Kidney (tissue), 22 donors: ENCODE results near the gene PLXDC1. TPM values are rescaled to one million over a fixed set of nuclear protein-coding genes. Genes with fewer than 3 reads are reported as not detected.

Experiments
- DNase-seq, 5 donors: peaks; one replicate each; pipeline ENCODE4 v3.0.0-alpha.2; 2013 to 2020
- FAIRE-seq: peaks from 2 replicates; lab custom pipeline; 2012; peaks lifted over from hg19 to GRCh38; lab: Jason Lieb, UNC
- H3K27ac ChIP-seq, 2 donors: one replicate each; pipeline ENCODE4 v1.7.0; 2013; ENCODE audit warnings: low read depth in 2 of 2, low read length in 2 of 2, inconsistent platforms in 1 of 2
- H3K27me3 ChIP-seq: one replicate; pipeline ENCODE4 v1.7.1; 2013; ENCODE audit warnings: low read length, inconsistent platforms; ENCODE audit not compliant: control insufficient read depth, insufficient read depth
- H3K36me3 ChIP-seq, 3 donors: one replicate each; pipeline versions ENCODE4 v1.7.0 to v1.7.1; 2013; ENCODE audit warnings: low read length in 3 of 3, control low read depth in 1 of 3, inconsistent platforms in 1 of 3; ENCODE audit not compliant: insufficient read depth in 3 of 3, control insufficient read depth in 2 of 3
- H3K4me1 ChIP-seq, 3 donors: one replicate each; pipeline versions ENCODE4 v1.7.0 to v1.7.1; 2013; ENCODE audit warnings: low read length in 3 of 3, inconsistent platforms in 1 of 3, low read depth in 1 of 3; ENCODE audit not compliant: control insufficient read depth in 2 of 3, insufficient read depth in 2 of 3
- H3K4me3 ChIP-seq, 3 donors: one replicate each; pipeline versions ENCODE4 v1.7.0 to v1.8.1; 2013; ENCODE audit warnings: low read length in 3 of 3, control low read depth in 1 of 3, inconsistent platforms in 1 of 3
- H3K9ac ChIP-seq, 3 donors: one replicate each; pipeline versions ENCODE4 v1.7.0 to v1.7.1; 2013; ENCODE audit warnings: low read length in 3 of 3, control low read depth in 1 of 3, inconsistent platforms in 1 of 3
- H3K9me3 ChIP-seq, 3 donors: one replicate each; pipeline versions ENCODE4 v1.7.0 to v1.7.1; 2013; ENCODE audit warnings: low read length in 3 of 3, control low read depth in 1 of 3, inconsistent platforms in 1 of 3; ENCODE audit not compliant: control insufficient read depth in 2 of 3, insufficient read depth in 1 of 3
- intact Hi-C: fragments of 100-400 bp; cut with DNase I; formaldehyde crosslinking; loops from one replicate; pipeline ENCODE4 v1.11.1; 2022
- long read RNA-seq, 10 donors: library from polyadenylated mRNA in 1 of 10; unstranded in 1 of 10; transcript quantifications; one replicate each; pipeline ENCODE4 v2.0.0 and lab custom pipeline, GENCODE V29; 2021 to 2026
- polyA plus RNA-seq: library from polyadenylated mRNA; stranded (reverse); fragments of 350-450 nt; fragmentation: Illumina TruSeq; extraction: RNeasy Lipid Tissue Mini Kit (QIAGEN cat#74804); gene quantifications from one replicate; pipeline ENCODE4 v1.2.3, GENCODE V29; 2014; ENCODE audit warnings: low read depth, low replicate concordance; ENCODE audit not compliant: insufficient read depth
- total RNA-seq: library from RNA; stranded (reverse); fragmentation: NEBNext Ultra II Directional; extraction: Animal tissue kit (Norgen Biotek cat#: 25700); gene quantifications from one replicate; pipeline ENCODE4 v1.2.1, GENCODE V29; 2021
- TF ChIP-seq, protein P1 (sequence below): IDR thresholded peaks from 3 replicates; pipeline ENCODE4 v1.5.1; 2012; ENCODE audit warnings: mild to moderate bottlenecking, moderate library complexity, borderline replicate concordance; ENCODE audit not compliant: insufficient read depth; ENCODE audit errors: extremely low read depth
- donor health status: control.
- donor health status: control.
- donor health status: control.
- donor health status: control.
- donor health status: control.
- donor health status: DM: yes; HTN: yes; CAD: no.
- donor health status: Normal renal cell carcinoma (clear cell type).

Gene PLXDC1
- 11.1 TPM for total RNA-seq
- 4.5 TPM for polyA plus RNA-seq
- long read RNA-seq, donor 1, result 0 reads
- long read RNA-seq, donor 2, result 0 reads
- long read RNA-seq, donor 3, partial matches to known transcripts, result 2,792 of 4,751 reads
- long read RNA-seq, donor 3, other reads (novel, unspliced or antisense), result 1,959 of 4,751 reads
- long read RNA-seq, donor 4, result 0 reads
- long read RNA-seq, donor 5, result 0 reads
- long read RNA-seq, donor 6, result 0 reads
- long read RNA-seq, donor 7, partial matches to known transcripts, result 1 of 3 reads
- long read RNA-seq, donor 7, other reads (novel, unspliced or antisense), result 2 of 3 reads
- long read RNA-seq, donor 8, result 0 reads
- long read RNA-seq, donor 9, result 0 reads
- long read RNA-seq, donor 10, partial matches to known transcripts, result 6 of 7 reads
- long read RNA-seq, donor 10, other reads (novel, unspliced or antisense), result 0 of 7 reads

DNA sequence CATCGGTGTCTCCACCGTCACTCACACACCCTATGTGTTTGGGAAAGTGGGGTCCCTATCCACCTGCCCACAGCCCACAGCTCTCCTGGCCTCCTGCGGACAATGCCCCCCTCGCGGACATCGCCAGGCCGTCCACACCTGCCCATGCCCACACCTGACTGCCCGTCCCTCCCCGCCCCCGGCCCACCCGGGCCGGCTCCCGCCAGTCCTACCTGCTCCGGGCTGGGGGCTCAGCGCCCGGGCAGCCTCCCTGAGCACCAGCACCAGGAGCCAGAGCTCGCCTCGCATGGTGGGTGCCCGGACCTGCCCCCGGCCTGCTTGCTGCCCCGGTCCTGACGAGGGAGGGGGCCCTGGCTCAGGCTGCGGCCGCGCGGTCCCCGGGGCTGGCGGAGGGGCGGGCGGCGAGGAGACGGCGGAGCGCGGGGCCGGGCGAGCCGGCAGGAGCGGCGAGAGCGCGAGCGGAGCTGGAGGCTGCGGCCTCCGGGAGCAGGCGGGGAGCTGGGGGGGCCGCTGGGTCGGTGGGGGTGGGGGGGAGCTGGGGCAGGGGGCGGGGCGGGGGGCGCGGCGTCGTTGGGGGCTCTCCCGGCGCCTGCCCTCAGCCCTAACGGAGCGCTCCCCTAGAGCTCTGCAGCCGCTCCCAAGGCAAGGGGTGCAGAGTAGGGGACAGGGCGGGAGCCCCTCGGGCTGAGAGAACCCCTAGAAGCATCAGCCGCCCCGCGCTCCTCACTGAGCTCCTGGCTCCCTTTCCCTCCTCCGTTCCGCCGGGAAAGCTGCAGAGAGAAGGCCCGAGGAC, at the start of gene PLXDC1:
PLXDC1 (minus strand) TSS at position 488 of the 793 bp plus-strand sequence; CDS start at position 288, 200 bp downstream.
- Histone ChIP-seq H3K9ac (peak within 1 kb of the TSS in 1 of 3 donors; percentile 83), H3K36me3 (no peaks in the 10 kb centered on the region), H3K4me1 (peaks cover 0 to 10% (median 8%) of the 10 kb centered on the region in 3 donors), H3K27me3 (no peaks in the 10 kb centered on the region), H3K9me3 (no peaks in the 10 kb centered on the region), H3K4me3 (peak within 1 kb of the TSS in 2 of 3 donors; percentile 62 to 86), H3K27ac (peak within 1 kb of the TSS in 1 of 2 donors; percentile 96)
- DNase-seq (peak in 4 of 5 donors; percentile 34 to 80 (median 55)), FAIRE-seq (no peak)
- TF ChIP-seq, protein P1, sequence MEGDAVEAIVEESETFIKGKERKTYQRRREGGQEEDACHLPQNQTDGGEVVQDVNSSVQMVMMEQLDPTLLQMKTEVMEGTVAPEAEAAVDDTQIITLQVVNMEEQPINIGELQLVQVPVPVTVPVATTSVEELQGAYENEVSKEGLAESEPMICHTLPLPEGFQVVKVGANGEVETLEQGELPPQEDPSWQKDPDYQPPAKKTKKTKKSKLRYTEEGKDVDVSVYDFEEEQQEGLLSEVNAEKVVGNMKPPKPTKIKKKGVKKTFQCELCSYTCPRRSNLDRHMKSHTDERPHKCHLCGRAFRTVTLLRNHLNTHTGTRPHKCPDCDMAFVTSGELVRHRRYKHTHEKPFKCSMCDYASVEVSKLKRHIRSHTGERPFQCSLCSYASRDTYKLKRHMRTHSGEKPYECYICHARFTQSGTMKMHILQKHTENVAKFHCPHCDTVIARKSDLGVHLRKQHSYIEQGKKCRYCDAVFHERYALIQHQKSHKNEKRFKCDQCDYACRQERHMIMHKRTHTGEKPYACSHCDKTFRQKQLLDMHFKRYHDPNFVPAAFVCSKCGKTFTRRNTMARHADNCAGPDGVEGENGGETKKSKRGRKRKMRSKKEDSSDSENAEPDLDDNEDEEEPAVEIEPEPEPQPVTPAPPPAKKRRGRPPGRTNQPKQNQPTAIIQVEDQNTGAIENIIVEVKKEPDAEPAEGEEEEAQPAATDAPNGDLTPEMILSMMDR, result no peak
- intact Hi-C loops, result loop anchor here (10.0 kb wide), 1 partner anchor 167 kb away; no protein-coding TSS in a partner anchor

DNA sequence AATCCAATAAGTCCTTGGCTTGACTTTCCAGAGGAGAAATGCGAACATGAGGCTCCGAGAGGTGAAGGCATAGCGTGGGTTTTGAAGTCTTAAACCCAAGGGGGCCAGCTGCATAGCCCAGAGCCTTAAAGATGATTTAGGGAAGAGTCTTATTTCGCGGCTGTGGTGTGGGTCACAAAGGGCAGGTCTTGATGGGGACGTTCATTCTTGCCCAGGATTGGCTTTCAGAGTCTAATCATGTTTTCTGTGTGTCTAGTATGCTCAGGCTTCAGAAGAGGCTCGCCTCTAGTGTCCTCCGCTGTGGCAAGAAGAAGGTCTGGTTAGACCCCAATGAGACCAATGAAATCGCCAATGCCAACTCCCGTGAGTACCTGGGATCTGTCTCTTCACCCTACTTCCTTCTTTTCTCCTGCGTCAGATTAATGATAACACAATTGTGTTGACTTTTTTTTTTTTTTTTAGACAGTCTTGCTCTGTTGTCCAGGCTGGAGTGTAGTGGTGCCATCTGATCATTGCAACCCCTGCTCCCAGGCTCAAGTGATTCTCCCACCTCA, 49.6 kb upstream of the PLXDC1 start:
- FAIRE-seq (no peak), DNase-seq (no peak)
- Histone ChIP-seq H3K27me3 (no peaks in the 10 kb centered on the region), H3K4me1 (peaks cover 3 to 15% (median 9%) of the 10 kb centered on the region in 3 donors), H3K36me3 (peaks cover 18 to 37% (median 32%) of the 10 kb centered on the region in 3 donors), H3K9ac (peak overlapping the region; percentile 86 to 95 (median 89)), H3K9me3 (no peaks in the 10 kb centered on the region), H3K4me3 (peak overlapping the region; percentile 96 to 98 (median 97)), H3K27ac (peak overlapping the region; percentile 99 to 100)
- TF ChIP-seq, protein P1, result no peak
- intact Hi-C loops, result no loop called here

DNA sequence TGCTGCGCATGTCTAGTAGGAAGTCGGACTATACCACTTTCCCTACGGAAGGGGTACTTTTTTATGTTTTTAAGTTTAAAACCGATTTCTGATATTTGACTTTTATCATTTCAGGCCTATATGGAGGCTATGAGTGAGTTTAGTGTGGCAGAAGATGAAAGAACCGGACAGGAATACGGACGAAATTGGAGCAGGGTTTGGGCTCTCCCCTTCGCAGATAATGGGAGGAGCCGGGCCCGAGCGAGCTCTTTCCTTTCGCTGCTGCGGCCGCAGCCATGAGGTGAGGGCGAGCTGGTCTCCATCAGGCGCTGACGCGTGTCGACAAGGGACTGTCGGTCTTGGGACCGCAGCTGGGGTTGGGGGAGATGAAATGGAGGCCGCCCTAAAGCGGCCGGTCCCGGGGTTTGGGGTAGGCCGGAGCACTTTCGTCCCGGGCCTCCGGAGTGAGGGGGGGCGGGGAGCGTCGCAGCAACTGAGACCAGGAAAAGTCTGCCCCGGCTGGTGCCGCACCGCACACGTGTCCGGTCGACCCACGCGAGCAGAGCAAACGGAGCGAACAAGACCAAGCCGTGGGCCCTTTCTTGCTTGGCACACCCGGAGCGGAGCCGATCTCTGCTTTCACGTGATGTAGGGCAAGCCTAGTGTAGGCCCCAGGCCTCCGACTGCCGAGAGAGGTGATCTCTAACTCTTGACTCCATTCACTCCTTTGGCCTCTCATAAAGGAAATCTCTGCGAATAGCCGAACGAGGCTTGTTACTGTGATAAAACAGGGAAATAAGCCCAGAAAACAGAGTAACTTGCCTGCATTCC, 48.8 kb upstream of the PLXDC1 start, which contains the start of gene RPL19:
RPL19 (plus strand) TSS at position 214 of the 810 bp plus-strand sequence; CDS start at position 276, 62 bp downstream.
- Histone ChIP-seq H3K9ac (peak within 1 kb of the TSS; percentile 86 to 95 (median 89)), H3K4me3 (peak within 1 kb of the TSS; percentile 96 to 98 (median 97)), H3K9me3 (no peaks in the 10 kb centered on the region), H3K36me3 (peaks cover 18 to 37% (median 32%) of the 10 kb centered on the region in 3 donors), H3K27me3 (no peaks in the 10 kb centered on the region), H3K4me1 (peaks cover 3 to 15% (median 9%) of the 10 kb centered on the region in 3 donors), H3K27ac (peak within 1 kb of the TSS; percentile 99 to 100)
- TF ChIP-seq, protein P1, result no peak
- FAIRE-seq (no peak), DNase-seq (peak in 3 of 5 donors; percentile 81 to 93 (median 86))
- intact Hi-C loops, result no loop called here
